ENCODE results near the gene RBCK1. TPM values are rescaled to one million over a fixed set of nuclear protein-coding genes. Genes with fewer than 3 reads are reported as not detected.

The RBCK1 gene
- total and polyA plus RNA-seq, 4 donors, result 58.3 to 108 (median 98.7) TPM

DNA sequence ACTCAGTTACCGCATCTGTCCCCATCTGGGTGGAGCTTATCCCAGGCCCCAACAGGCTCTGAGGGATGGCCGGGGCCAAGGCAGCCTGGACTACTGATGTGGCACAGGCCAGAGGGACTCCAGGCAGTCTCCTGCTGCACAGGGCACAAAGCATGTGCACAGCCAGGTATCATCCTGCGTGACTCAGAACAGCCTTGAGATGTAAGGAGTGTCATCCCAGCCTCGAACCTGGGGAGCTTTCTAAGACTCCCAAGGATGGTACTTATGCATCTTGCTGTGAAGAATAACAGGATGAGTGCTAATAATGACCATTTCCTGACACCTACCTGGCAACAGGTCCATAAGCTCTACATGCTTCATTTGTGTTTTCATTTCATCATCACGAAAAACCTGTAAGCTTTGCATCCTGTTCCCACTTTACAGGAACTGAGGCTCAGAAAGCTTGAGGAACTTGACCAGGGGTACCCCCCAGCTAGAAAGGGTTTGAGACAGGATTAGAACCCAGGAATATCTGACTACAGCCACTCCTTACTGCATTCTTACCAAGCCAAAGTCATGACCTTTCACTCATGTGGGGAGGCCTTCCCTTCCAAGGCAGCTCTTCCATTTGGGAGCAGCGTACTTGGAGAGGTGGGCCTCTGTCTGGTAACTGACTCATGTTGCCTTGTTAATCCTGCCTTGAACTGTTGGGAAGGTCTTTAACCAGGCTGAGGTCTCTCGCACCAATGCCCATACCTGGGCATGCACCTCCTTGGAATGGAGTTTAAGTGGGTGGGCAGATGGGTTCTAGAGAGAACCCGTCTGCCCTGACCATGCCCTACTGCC lies 25.6 kb upstream of the RBCK1 start:
- no peak for ATAC-seq (ENCODE audit: insufficient read depth, low FRiP score)
- H3K27ac ChIP-seq (ENCODE audit: low read depth in 1 of 2, low read length in 1 of 2), result peak overlapping the region in 1 of 2 donors; percentile 55
- H3K9me3 ChIP-seq (ENCODE audit: control insufficient read depth in 4 of 4, insufficient read depth in 3 of 4, low read length in 3 of 4), result no peaks in the 10 kb centered on the region
- H3K4me3 ChIP-seq, result no peak overlapping the region
- peak overlapping the region in 1 of 2 donors; percentile 11 for H3K9ac ChIP-seq (ENCODE audit: insufficient read depth in 1 of 2, low read length in 2 of 2)
- TF ChIP-seq, protein P1, sequence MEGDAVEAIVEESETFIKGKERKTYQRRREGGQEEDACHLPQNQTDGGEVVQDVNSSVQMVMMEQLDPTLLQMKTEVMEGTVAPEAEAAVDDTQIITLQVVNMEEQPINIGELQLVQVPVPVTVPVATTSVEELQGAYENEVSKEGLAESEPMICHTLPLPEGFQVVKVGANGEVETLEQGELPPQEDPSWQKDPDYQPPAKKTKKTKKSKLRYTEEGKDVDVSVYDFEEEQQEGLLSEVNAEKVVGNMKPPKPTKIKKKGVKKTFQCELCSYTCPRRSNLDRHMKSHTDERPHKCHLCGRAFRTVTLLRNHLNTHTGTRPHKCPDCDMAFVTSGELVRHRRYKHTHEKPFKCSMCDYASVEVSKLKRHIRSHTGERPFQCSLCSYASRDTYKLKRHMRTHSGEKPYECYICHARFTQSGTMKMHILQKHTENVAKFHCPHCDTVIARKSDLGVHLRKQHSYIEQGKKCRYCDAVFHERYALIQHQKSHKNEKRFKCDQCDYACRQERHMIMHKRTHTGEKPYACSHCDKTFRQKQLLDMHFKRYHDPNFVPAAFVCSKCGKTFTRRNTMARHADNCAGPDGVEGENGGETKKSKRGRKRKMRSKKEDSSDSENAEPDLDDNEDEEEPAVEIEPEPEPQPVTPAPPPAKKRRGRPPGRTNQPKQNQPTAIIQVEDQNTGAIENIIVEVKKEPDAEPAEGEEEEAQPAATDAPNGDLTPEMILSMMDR (IDR thresholded peaks at IDR 0.05; ENCODE audit: control extremely low read depth, extremely low read depth), result no peak
- 67 to 68% methylated on average over 8 of the region's 8 CpGs for WGBS, 2 donors
- H3K4me1 ChIP-seq (ENCODE audit: control insufficient read depth in 5 of 5, insufficient read depth in 5 of 5, low read length in 5 of 5), result peaks cover 0 to 7% (median 0%) of the 10 kb centered on the region in 5 donors
- peaks cover 0 to 3% (median 0%) of the 10 kb centered on the region in 4 donors for H3K36me3 ChIP-seq (ENCODE audit: control insufficient read depth in 4 of 4, insufficient read depth in 4 of 4, low read length in 4 of 4)
- no peaks in the 10 kb centered on the region for H3K27me3 ChIP-seq (ENCODE audit: control insufficient read depth in 3 of 3, insufficient read depth in 3 of 3, low read length in 2 of 3)
- no peak for DNase-seq

GRCh38 chr20:383889-384288 lies 24.2 kb upstream of the RBCK1 start:
- Histone ChIP-seq H3K4me3 (no peak overlapping the region), H3K4me1 (ENCODE audit: control insufficient read depth in 5 of 5, insufficient read depth in 5 of 5, low read length in 5 of 5) (peaks cover 0 to 7% (median 0%) of the 10 kb centered on the region in 5 donors), H3K9ac (ENCODE audit: insufficient read depth in 1 of 2, low read length in 2 of 2) (no peak overlapping the region), H3K27me3 (ENCODE audit: control insufficient read depth in 3 of 3, insufficient read depth in 3 of 3, low read length in 2 of 3) (no peaks in the 10 kb centered on the region), H3K9me3 (ENCODE audit: control insufficient read depth in 4 of 4, insufficient read depth in 3 of 4, low read length in 3 of 4) (no peaks in the 10 kb centered on the region), H3K27ac (ENCODE audit: low read depth in 1 of 2, low read length in 1 of 2) (no peak overlapping the region), H3K36me3 (ENCODE audit: control insufficient read depth in 4 of 4, insufficient read depth in 4 of 4, low read length in 4 of 4) (peaks cover 0 to 15% (median 0%) of the 10 kb centered on the region in 4 donors)
- TF ChIP-seq, protein P1 (IDR thresholded peaks at IDR 0.05; ENCODE audit: control extremely low read depth, extremely low read depth), result no peak
- 73 to 97% methylated on average over 5 of the region's 5 CpGs for WGBS, 2 donors
- DNase-seq (no peak), ATAC-seq (ENCODE audit: insufficient read depth, low FRiP score) (no peak)

DNA sequence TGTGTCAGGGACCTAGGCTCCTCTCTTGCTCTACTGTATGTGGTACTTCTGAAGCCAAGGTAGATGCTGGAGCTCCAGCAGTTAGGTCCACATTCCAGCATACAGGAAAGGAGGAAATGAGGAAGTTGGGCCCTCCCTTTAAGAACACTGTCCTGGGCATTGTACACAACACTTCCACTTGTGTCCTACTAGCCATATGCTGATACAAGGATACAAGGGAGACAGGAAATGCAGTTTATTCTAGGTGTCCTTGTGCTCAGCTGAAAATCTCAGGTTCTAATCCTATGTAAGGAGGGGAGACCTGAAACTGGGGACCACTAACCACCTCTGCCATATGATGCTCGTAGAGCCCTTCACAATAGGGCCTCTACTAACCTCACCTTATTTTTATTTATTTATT lies 23.4 kb upstream of the RBCK1 start:
- ATAC-seq (ENCODE audit: insufficient read depth, low FRiP score), result no peak
- peaks cover 0 to 22% (median 0%) of the 10 kb centered on the region in 4 donors for H3K36me3 ChIP-seq (ENCODE audit: control insufficient read depth in 4 of 4, insufficient read depth in 4 of 4, low read length in 4 of 4)
- no peak for DNase-seq
- H3K9ac ChIP-seq (ENCODE audit: insufficient read depth in 1 of 2, low read length in 2 of 2), result no peak overlapping the region
- WGBS, 2 donors, result 97 to 100% methylated on average over 1 of the region's 1 CpG
- H3K27me3 ChIP-seq (ENCODE audit: control insufficient read depth in 3 of 3, insufficient read depth in 3 of 3, low read length in 2 of 3), result no peaks in the 10 kb centered on the region
- TF ChIP-seq, protein P1 (IDR thresholded peaks at IDR 0.05; ENCODE audit: control extremely low read depth, extremely low read depth), result no peak
- peaks cover 0 to 7% (median 0%) of the 10 kb centered on the region in 5 donors for H3K4me1 ChIP-seq (ENCODE audit: control insufficient read depth in 5 of 5, insufficient read depth in 5 of 5, low read length in 5 of 5)
- no peak overlapping the region for H3K27ac ChIP-seq (ENCODE audit: low read depth in 1 of 2, low read length in 1 of 2)
- peaks cover 0 to 2% (median 0%) of the 10 kb centered on the region in 4 donors for H3K9me3 ChIP-seq (ENCODE audit: control insufficient read depth in 4 of 4, insufficient read depth in 3 of 4, low read length in 3 of 4)
- no peak overlapping the region for H3K4me3 ChIP-seq

Data from lung (tissue), 12 donors.